GM12801 (cell line): ENCODE results near the gene FAM193A.

Experiments used
- TF ChIP-seq, protein P1 (sequence below): IDR thresholded peaks from one replicate; pipeline ENCODE4 v1.5.1; 2011; ENCODE audit warnings: control low read depth; ENCODE audit not compliant: insufficient read length; ENCODE audit errors: extremely low read depth

Gene FAM193A

DNA sequence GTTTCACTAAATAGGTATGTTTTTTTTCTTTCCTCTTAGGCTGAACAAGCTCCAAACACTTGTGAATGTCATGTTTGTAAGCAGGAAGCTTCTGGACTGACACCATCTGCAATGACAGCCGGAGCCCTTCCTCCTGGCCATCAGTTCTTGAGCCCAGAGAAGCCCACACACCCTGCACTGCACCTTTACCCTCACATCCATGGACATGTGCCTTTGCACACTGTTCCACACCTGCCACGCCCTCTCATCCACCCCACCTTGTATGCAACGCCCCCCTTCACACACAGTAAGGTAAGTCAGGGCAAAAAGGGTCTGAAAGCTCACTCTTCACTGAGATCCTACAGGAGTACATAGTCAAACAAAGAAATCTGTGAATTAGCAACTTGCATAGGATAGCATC lies 135.6 kb downstream of the FAM193A start:
- TF ChIP-seq, protein P1, sequence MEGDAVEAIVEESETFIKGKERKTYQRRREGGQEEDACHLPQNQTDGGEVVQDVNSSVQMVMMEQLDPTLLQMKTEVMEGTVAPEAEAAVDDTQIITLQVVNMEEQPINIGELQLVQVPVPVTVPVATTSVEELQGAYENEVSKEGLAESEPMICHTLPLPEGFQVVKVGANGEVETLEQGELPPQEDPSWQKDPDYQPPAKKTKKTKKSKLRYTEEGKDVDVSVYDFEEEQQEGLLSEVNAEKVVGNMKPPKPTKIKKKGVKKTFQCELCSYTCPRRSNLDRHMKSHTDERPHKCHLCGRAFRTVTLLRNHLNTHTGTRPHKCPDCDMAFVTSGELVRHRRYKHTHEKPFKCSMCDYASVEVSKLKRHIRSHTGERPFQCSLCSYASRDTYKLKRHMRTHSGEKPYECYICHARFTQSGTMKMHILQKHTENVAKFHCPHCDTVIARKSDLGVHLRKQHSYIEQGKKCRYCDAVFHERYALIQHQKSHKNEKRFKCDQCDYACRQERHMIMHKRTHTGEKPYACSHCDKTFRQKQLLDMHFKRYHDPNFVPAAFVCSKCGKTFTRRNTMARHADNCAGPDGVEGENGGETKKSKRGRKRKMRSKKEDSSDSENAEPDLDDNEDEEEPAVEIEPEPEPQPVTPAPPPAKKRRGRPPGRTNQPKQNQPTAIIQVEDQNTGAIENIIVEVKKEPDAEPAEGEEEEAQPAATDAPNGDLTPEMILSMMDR: no peak

DNA sequence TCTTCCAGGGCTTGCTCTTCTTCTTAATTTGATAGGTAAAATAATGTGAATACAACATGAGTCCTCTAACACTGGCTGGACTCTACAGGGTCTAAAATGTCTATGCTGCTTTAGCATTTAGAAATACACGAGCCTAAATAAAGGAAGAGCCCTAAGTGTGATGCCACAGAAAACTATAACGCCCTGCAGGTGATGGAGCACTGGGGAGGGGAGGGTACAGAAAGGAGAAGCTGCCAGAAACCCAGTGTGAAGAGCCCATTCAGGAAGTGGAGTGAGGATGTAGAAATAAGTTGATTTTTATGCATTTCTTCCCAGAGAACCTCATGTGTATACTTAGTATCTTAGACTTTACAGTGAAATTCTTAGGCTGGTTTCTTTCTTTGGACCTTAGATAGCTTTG lies 136.3 kb downstream of the FAM193A start:
- TF ChIP-seq, protein P1: no peak

- TF ChIP-seq, protein P1: no peak
Observed at GRCh38 chr4:2673157-2673556, 136.7 kb downstream of the FAM193A start.

DNA sequence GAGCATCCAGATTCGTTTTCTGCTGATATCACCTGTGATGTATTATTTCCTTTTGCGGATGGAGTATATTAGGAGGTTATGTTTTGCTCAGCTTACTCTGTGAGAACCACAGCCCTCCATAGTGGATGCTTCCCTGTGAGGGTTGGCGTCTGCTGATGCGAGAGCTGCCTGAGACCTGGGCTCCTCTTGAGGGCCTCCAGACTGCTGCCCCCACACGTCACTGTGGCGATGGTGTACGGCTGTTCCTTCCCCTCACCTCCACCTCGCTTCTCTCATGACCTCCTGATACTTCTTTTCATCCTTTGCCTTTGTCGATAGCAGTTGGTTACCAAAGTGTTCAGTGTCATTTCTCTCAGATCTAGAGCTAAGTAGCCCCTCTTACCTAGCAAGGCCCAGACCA lies 148.0 kb downstream of the FAM193A start:
- TF ChIP-seq, protein P1: no peak

DNA sequence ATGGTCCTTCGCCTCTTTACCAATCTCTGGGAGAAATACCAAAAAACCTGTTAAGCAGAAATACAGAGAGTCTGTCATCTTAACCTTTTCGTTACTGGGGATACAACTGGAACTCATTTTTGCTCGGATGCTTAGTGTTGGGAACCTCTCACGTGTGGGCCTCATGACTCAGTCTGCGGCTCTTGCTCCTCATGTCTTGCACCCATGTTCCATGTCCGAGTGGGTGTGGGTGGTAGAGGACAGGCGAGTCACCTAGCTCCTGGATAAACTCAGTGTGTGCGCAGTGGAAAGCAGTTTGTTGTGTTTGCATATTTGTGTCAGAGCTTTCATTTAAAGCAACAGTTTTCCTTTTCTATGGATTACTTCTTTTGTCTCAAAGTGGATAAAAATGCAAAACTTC lies 149.1 kb downstream of the FAM193A start:
- TF ChIP-seq, protein P1: no peak

- TF ChIP-seq, protein P1: no peak
Observed at GRCh38 chr4:2686379-2687265, 150.2 kb downstream of the FAM193A start.

GRCh38 chr4:2688281-2688680 lies 151.8 kb downstream of the FAM193A start:
- TF ChIP-seq, protein P1: no peak
